Spleen (tissue), 11 donors: Measurements from ENCODE around the gene CDH13. TPM values are rescaled to one million over a fixed set of nuclear protein-coding genes. Genes with fewer than 3 reads are reported as not detected.
A peak's percentile ranks its signal among the peaks of the same experiment; 100 is the strongest.

Source experiments
- DNase-seq: peaks from one replicate; pipeline ENCODE4 v3.0.0-alpha.2; 2020
- H3K27ac ChIP-seq, 8 donors: fragments of 200-600 bp; sonication (generic) in 7 of 8; 1 replicate in 4 of 8; 2 replicates in 4 of 8; pipeline versions ENCODE4 v1.5.0 to v1.8.0; 2016 to 2021; ENCODE audit warnings: inconsistent platforms in 4 of 8, mild to moderate bottlenecking in 4 of 8, moderate library complexity in 1 of 8
- H3K27me3 ChIP-seq, 7 donors: fragments of 200-600 bp; sonication (generic) in 6 of 7; replicated peaks in 1 of 7; 1 replicate in 4 of 7; 2 replicates in 3 of 7; pipeline versions ENCODE4 v1.5.0 to v1.8.0; 2016 to 2021; ENCODE audit warnings: inconsistent platforms in 3 of 7, mild to moderate bottlenecking in 1 of 7
- H3K36me3 ChIP-seq, 6 donors: fragments of 200-600 bp; sonication (generic) in 5 of 6; 1 replicate in 4 of 6; 2 replicates in 2 of 6; pipeline versions ENCODE4 v1.5.0 to v1.8.0; 2016 to 2021; ENCODE audit warnings: inconsistent platforms in 2 of 6
- H3K4me1 ChIP-seq, 6 donors: fragments of 200-600 bp; sonication (generic) in 5 of 6; 1 replicate in 3 of 6; 2 replicates in 3 of 6; pipeline versions ENCODE4 v1.5.0 to v1.8.0; 2016 to 2021; ENCODE audit warnings: inconsistent platforms in 3 of 6
- H3K4me3 ChIP-seq, 8 donors: fragments of 200-600 bp; sonication (generic) in 7 of 8; 1 replicate in 4 of 8; 2 replicates in 4 of 8; pipeline versions ENCODE4 v1.5.0 to v1.8.0; 2016 to 2021; ENCODE audit warnings: inconsistent platforms in 4 of 8, mild to moderate bottlenecking in 4 of 8, moderate library complexity in 2 of 8
- H3K9me3 ChIP-seq, 8 donors: fragments of 200-600 bp; sonication (generic) in 7 of 8; 1 replicate in 4 of 8; 2 replicates in 4 of 8; pipeline versions ENCODE4 v1.5.0 to v1.8.0; 2016 to 2021; ENCODE audit warnings: inconsistent platforms in 4 of 8
- CTCF ChIP-seq, 11 experiments: fragments of 200-600 bp in 7 of 11; fragments of 450-650 bp in 4 of 11; sonication (generic) in 4 of 11; IDR thresholded peaks in 8 of 11; conservative IDR thresholded peaks in 3 of 11; 1 replicate in 7 of 11; 2 replicates in 4 of 11; pipeline versions ENCODE4 v1.4.0 to v1.8.0; 2016 to 2021; ENCODE audit warnings: antibody characterized with exemption in 11 of 11, inconsistent platforms in 4 of 11, mild to moderate bottlenecking in 1 of 11
- POLR2A ChIP-seq, 3 donors: fragments of 450-650 bp; IDR thresholded peaks; one replicate each; pipeline ENCODE4 v1.5.1; 2017; ENCODE audit warnings: antibody characterized with exemption in 3 of 3, mild to moderate bottlenecking in 1 of 3
- POLR2AphosphoS5 ChIP-seq, 3 donors: sonication (generic); formaldehyde crosslinking; IDR thresholded peaks; one replicate each; pipeline ENCODE4 v1.5.1; 2017; ENCODE audit warnings: antibody characterized with exemption in 3 of 3
- WGBS, 5 donors: extraction: QIAGEN DNeasy Blood & Tissue Kit in 3 of 5; methylation state at CpG; one replicate each; pipeline versions ENCODE4 v1.1.5 to v1.1.7; 2013 to 2018; 5-methylcytosine and 5-hydroxymethylcytosine counted together
- intact Hi-C: fragments of 100-400 bp; cut with DNase I; formaldehyde crosslinking; loops from one replicate; pipeline ENCODE4 v1.15.0; 2023; ENCODE audit warnings: low total_unique reads
- polyA plus RNA-seq, 3 donors: library from polyadenylated mRNA; stranded (reverse); fragments of 200-250 nt; gene quantifications; one replicate each; pipeline ENCODE4 v1.2.1, GENCODE V29; 2013
- total RNA-seq, 7 donors: library from RNA; depleted of rRNA in 3 of 7; stranded (reverse); fragments of >200 nt in 3 of 7; fragmentation: NEBNext Ultra II Directional in 4 of 7; extraction: Animal tissue kit (Norgen Biotek cat#: 25700) in 4 of 7; gene quantifications; one replicate each; pipeline versions ENCODE4 v1.1.0 to v1.2.1, GENCODE V29; 2016 to 2021
- donor health status: healthy with polysubstance abuse.
- donor health status: DM: no; HTN: no; CAD: no; lungs with moderate emphysema.
- donor health status: DM: no; HTN: no; CAD: no.
- donor health status: Bipolar disorder and iron deficiency.
- donor health status: healthy.
- donor health status: DM: no; HTN: no; CAD: no.
- donor health status: DM: yes; HTN: yes; CAD: no.

The CDH13 gene
- total and polyA plus RNA-seq, 10 donors, result 0.13 to 4.6 (median 1.1) TPM

GRCh38 chr16:82653550-82654511, 27.1 kb downstream of the CDH13 start:
- Histone ChIP-seq H3K9me3 (no peaks in the 10 kb centered on the region), H3K4me1 (peaks cover 9 to 65% (median 41%) of the 10 kb centered on the region in 6 donors), H3K4me3 (no peak overlapping the region), H3K36me3 (no peaks in the 10 kb centered on the region), H3K27me3 (peaks cover 0 to 9% (median 0%) of the 10 kb centered on the region in 7 donors), H3K27ac (peak overlapping the region; percentile 38 to 84 (median 60))
- no peak for DNase-seq
- TF ChIP-seq POLR2A (IDR thresholded peaks at IDR 0.05), result no peak
- peak in 1 of 3 donors; percentile 20 for TF ChIP-seq POLR2AphosphoS5 (IDR thresholded peaks at IDR 0.05)
- intact Hi-C loops, result no loop called here
- 46 to 67% (median 62%) methylated on average over 11 of the region's 11 CpGs for WGBS, 5 donors

GRCh38 chr16:82655072-82655714, 28.4 kb downstream of the CDH13 start:
- Histone ChIP-seq H3K27me3 (peaks cover 0 to 17% (median 0%) of the 10 kb centered on the region in 7 donors), H3K27ac (peak overlapping the region in 7 of 8 donors; percentile 38 to 84 (median 60)), H3K4me3 (no peak overlapping the region), H3K4me1 (peaks cover 9 to 68% (median 41%) of the 10 kb centered on the region in 6 donors), H3K9me3 (no peaks in the 10 kb centered on the region), H3K36me3 (no peaks in the 10 kb centered on the region)
- 36 to 40% (median 38%) methylated on average over 6 of the region's 6 CpGs for WGBS, 5 donors
- DNase-seq, result no peak
- intact Hi-C loops, result no loop called here
- TF ChIP-seq POLR2A (IDR thresholded peaks at IDR 0.05) (no peak), CTCF (IDR thresholded peaks at IDR 0.05 in 8 of 11, conservative IDR thresholded peaks at IDR 0.05 in 3 of 11) (no peak), POLR2AphosphoS5 (IDR thresholded peaks at IDR 0.05) (peak in 2 of 3 donors; percentile 41 to 75)

GRCh38 chr16:82655720-82656490, 29.1 kb downstream of the CDH13 start:
- Histone ChIP-seq H3K36me3 (no peaks in the 10 kb centered on the region), H3K9me3 (no peaks in the 10 kb centered on the region), H3K4me3 (no peak overlapping the region), H3K27me3 (peaks cover 0 to 24% (median 0%) of the 10 kb centered on the region in 7 donors), H3K27ac (peak overlapping the region in 4 of 8 donors; percentile 60 to 84 (median 66)), H3K4me1 (peaks cover 9 to 62% (median 41%) of the 10 kb centered on the region in 6 donors)
- TF ChIP-seq CTCF (IDR thresholded peaks at IDR 0.05 in 8 of 11, conservative IDR thresholded peaks at IDR 0.05 in 3 of 11) (no peak), POLR2A (IDR thresholded peaks at IDR 0.05) (no peak)
- 62 to 71% (median 68%) methylated on average over 5 of the region's 5 CpGs for WGBS, 5 donors
- DNase-seq, result no peak
- intact Hi-C loops, result no loop called here

- intact Hi-C loops, result no loop called here
- 91 to 98% (median 95%) methylated on average over 2 of the region's 2 CpGs for WGBS, 5 donors
- no peaks in the 10 kb centered on the region for H3K36me3 ChIP-seq
Observed at GRCh38 chr16:82657239-82657638, 30.5 kb downstream of the CDH13 start.

More at GRCh38 chr16:82657239-82657638, 30.5 kb downstream of the CDH13 start:
- Histone ChIP-seq H3K9me3 (no peaks in the 10 kb centered on the region), H3K27ac (peak overlapping the region in 1 of 8 donors; percentile 84), H3K4me1 (peaks cover 9 to 48% (median 37%) of the 10 kb centered on the region in 6 donors), H3K4me3 (no peak overlapping the region), H3K27me3 (peaks cover 0 to 27% (median 0%) of the 10 kb centered on the region in 7 donors)
- DNase-seq, result no peak
- TF ChIP-seq POLR2AphosphoS5 (IDR thresholded peaks at IDR 0.05) (no peak), POLR2A (IDR thresholded peaks at IDR 0.05) (no peak)
